EL (cell line): ENCODE measurements around the gene REPIN1.

ENCODE experiments used
- DNase-seq: peaks from one replicate; pipeline ENCODE4 v3.0.0-alpha.2; 2016

The REPIN1 gene

GRCh38 chr7:150368096-150368883, at the start of gene REPIN1:
Gene REPIN1, plus strand, starts transcription at chr7:150368822. Its CDS starts 890 bp downstream, at chr7:150369712.
- peak; percentile 79 for DNase-seq

GRCh38 chr7:150321788-150322113, 46.9 kb upstream of the REPIN1 start:
- no peak for DNase-seq

GRCh38 chr7:150322114-150322832, 46.3 kb upstream of the REPIN1 start:
- no peak for DNase-seq

- peak; percentile 27 for DNase-seq
Measured at GRCh38 chr7:150322833-150323681, 45.6 kb upstream of the REPIN1 start, which contains the start of the genes ACTR3C and LRRC61. Gene ACTR3C, minus strand, starts transcription at chr7:150323545. Its CDS starts 28,249 bp downstream, at chr7:150295296. Gene LRRC61, plus strand, starts transcription at chr7:150323355. Its CDS starts 13,507 bp downstream, at chr7:150336862.

DNA sequence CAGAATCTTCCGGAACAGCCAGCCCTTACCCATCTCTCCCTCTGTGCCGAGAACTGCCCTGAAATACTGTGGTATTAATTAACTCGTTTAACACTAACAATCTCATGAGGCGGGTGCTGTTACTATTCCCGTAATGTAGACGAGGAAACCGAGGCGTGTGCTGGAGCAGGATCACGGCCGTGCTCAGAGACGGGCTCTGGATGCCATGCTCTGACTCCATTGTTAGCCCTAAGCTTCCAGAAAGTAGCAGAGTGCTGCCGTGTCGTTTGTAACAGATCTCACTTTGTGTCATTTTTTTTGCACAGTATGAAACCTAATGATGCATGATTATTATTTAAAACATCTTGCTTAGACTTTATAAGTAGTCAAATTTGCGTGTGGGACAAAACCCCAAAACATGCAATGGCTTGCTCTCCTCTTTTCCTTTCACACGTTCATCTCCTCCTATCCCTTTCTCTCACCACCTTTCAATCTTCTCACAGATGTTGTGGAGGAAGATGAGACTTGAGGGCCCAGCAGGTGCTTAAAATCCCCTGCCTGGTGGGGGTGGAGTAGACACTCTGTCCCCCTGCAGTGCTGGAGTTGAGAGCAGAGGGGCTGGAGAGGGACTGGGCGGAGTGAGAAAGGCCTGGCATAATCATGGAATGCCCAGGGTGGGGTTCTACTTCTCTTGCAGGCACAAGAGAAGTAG, 44.8 kb upstream of the REPIN1 start:
- no peak for DNase-seq

DNA sequence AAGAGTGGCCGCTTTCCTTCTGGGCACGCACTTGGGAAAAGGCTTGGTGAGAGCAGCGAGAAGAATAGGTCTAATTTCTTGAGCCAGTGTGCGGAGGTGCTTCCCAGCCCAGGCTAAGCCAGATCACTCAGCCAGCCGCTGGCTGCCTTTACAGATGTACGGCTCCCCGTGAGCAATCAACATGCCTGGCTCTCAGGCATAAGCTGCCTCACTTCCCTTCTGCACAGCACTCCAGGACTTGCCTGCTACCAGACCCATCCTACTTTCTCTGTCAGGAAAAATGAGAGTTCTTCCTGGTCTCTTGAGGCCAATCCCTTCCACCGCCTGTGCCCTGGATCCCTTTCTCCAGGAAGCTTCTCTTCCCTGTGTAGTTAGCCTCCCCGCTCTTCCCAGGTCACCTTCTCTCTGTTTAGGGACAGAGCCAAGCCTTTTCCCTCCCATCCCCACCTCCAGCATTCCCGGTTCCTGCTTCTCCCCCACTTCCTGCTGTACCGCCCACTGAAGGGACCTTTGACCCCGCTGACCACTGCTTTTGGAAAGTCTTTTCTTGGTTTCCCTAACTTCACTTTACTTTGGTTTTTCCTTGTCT, 44.2 kb upstream of the REPIN1 start:
- DNase-seq, result no peak

GRCh38 chr7:150325110-150325611, 43.5 kb upstream of the REPIN1 start:
- no peak for DNase-seq

- DNase-seq, result no peak
Measured at GRCh38 chr7:150325901-150326300, 42.7 kb upstream of the REPIN1 start.

DNA sequence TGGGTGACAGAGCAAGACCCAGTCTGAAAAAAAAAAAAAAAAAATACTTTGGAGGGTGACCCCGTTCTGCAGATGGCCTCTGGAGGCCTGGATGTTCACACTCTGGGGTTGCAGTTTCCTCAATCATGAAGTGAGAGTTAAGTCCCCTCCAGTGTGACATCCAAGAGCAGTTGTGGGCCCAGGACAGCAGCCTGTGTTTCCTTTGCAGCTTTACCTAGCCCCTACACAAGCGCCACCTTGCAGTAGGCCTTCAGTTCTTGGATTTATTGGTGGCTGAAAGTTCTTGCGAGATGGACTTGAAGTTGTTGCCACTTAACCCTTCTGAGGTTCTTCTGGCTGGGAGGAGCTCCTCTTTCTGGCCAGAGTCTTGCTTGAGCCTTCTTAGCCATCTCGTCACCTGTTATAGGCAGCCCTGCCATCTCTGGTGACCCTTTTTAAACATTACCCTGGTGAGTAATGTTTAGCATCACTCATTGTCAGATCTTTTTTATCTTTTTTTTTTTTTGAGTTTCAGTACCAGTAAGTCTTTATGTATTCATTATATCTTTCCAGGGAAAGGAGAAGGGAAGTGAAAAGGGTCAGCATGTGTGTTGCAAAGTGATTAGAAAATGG, 41.9 kb upstream of the REPIN1 start:
- no peak for DNase-seq

- no peak for DNase-seq
Measured at GRCh38 chr7:150327308-150327707, 41.3 kb upstream of the REPIN1 start.

- DNase-seq, result no peak
Measured at GRCh38 chr7:150329331-150330120, 39.1 kb upstream of the REPIN1 start.

GRCh38 chr7:150330211-150330885, 38.3 kb upstream of the REPIN1 start:
- no peak for DNase-seq

GRCh38 chr7:150332852-150333635, 35.6 kb upstream of the REPIN1 start:
- no peak for DNase-seq

- no peak for DNase-seq
Measured at GRCh38 chr7:150333659-150334058, 35.0 kb upstream of the REPIN1 start.

DNA sequence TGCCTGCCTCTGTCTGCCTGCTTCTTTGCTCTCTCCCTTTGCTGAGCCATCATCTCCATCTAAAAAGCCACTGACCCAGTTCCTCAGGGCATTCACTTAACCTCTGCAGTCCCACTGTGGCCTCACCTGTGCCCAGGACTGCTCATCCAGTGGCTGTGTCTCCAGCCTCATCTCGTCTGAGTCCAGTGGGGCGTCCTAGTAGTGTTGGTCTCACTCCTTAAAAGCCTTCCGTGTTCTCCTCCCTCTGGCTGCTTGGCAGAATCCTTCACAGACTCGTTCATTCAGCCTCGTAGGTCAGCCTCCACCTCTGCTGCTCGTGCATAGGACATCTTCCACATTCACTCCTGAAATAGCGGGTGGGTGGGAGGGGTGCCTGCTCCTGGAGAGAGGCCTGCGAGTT, 34.5 kb upstream of the REPIN1 start:
- no peak for DNase-seq

GRCh38 chr7:150335108-150335773, 33.4 kb upstream of the REPIN1 start:
- peak; percentile 38 for DNase-seq

- no peak for DNase-seq
Measured at GRCh38 chr7:150335774-150336112, 32.9 kb upstream of the REPIN1 start.

DNA sequence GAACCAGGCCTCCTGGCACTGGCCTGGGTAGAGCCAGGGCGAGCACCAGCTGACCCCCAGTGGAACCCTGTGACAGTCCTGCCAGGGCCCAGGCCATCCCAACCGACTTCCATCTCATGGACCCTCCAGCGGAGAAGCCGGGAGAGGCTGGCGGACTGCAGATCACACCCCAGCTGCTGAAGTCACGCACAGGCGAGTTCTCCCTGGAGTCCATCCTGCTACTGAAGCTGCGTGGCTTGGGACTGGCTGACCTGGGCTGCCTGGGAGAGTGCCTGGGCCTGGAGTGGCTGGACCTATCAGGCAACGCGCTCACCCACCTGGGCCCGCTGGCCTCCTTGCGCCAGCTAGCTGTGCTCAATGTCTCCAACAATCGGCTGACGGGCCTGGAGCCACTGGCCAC, 31.9 kb upstream of the REPIN1 start:
- DNase-seq, result no peak

- DNase-seq, result no peak
Measured at GRCh38 chr7:150337179-150337578, 31.4 kb upstream of the REPIN1 start.
